Measurements from ENCODE around the gene LIPC.
A peak's percentile ranks its signal among the peaks of the same experiment; 100 is the strongest.

The LIPC gene

DNA sequence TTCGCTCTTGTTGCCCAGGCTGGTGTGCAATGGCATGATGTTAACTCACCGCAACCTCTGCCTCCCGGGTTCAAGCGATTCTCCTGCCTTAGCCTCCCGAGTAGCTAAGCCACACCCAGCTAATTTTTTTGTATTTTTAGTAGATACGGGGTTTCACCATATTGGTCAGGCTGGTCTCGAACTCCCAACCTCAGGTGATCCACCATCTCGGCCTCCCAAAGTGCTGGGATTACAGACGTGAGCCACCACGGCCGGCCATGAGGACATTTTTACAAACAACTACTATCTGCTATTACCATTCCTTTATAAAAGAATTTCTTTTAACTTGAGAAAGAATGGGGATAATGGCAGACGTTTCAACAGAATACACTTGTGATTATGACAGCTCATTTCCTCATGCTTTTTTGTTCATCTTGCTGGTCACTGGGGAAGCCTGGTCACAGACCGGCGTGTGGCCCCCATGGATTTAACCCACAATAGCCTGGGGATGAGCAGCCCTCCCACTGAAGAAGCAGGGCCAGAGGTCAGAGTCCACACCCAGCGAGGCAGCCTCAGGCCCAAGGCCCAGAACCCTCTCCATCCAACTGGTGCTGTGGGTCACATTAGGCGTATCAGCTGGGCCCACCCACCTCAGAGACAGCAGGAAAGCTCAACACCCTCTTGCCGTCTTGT is 112.0 kb downstream of the LIPC start:
- no peak for DNase-seq
- in situ Hi-C loops (cut with MboI; ENCODE audit: low pct_unique_long_range_greater_than_20kb, low sequenced_read_pairs): no loop called here

GRCh38 chr15:58544756-58545155 is 113.0 kb downstream of the LIPC start:
- DNase-seq: no peak
- in situ Hi-C loops (cut with MboI; ENCODE audit: low pct_unique_long_range_greater_than_20kb, low sequenced_read_pairs): no loop called here

- in situ Hi-C loops (cut with MboI; ENCODE audit: low pct_unique_long_range_greater_than_20kb, low sequenced_read_pairs): no loop called here
- DNase-seq: peak; percentile 91
These were observed 113.7 kb downstream of the LIPC start for GRCh38 chr15:58545307-58546065.

- DNase-seq: peak; percentile 32
These were observed 114.3 kb downstream of the LIPC start for GRCh38 chr15:58546066-58546591.

DNA sequence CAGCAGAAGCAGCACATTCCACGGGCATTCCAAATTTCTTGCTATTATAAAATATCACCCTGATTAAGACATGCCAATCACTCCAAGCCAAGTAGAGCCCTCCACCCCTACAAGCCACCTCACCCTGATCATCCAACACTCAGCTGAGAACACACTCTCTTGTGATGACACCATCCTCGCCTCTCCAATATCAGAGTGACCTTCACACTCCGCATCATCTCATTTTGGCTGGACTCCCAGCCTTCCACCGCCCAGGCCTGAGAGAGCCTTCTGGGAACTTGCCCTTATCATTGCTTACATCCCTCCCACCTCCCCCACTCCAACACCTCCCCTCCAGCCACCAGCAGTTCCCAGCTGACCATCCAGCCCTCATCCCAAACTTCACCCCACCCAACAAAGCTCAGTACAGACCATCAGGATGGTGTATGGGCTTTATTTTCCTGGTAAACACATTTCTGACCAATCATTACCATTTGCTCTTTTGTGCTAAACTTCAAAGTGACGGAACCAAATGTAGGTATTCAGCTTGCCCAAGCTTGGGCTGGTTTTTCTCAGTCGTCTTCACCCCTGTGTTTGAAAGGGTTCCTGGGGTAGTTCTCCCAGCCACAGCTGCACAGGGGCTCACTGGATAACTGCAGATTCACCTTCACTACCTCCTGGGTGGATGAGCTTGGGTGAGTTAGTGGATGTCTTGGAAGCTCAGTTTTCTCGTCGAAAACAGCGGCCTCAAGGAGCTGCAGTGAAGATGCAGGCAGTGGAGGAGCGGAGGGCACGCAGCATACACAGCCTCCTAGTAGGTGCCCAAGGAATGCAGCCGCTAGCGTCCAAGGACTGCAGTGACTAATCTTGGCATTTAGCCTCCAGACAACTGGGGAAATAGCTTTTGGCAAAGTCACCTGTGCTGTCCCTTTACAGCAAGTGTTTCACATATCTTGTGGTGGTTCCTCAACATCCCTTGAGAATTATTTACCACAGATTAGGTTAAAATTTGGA is 115.1 kb downstream of the LIPC start:
- DNase-seq: no peak
- in situ Hi-C loops (cut with MboI; ENCODE audit: low pct_unique_long_range_greater_than_20kb, low sequenced_read_pairs): no loop called here

More at GRCh38 chr15:58546066-58546591, 114.3 kb downstream of the LIPC start:
- in situ Hi-C loops (cut with MboI; ENCODE audit: low pct_unique_long_range_greater_than_20kb, low sequenced_read_pairs): no loop called here

DNA sequence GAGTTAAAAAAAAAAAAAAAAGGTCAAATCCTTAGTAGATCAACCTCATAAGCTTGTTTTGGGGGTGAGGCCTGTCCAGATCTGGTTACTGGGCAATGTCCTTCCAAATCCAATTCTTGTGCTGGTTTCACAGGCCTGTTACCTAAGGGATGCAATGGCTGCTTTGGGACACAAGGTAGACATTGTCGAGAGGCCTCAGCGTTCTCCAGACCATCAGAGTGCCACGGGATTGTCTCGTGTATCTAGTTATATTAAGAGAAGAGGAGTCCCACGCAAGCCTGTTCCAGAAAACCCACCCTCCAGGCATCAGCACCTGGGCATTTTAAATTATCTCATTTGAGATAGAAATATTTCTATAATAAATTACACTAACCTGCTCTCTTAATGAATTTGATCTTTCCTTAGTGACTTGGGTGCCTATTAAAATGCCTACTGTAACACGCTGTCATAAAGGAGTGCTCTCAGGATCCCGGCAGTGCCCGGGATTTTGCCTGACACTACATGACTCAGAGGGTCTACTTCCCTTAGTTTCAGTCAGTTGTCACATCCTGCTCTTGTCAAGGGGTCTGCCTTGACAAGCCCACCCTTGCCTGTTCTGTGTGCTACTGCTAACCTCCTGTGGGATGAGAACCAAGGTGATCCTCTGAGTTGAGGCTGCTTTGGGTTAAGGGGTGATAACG is 116.0 kb downstream of the LIPC start:
- in situ Hi-C loops (cut with MboI; ENCODE audit: low pct_unique_long_range_greater_than_20kb, low sequenced_read_pairs): no loop called here
- DNase-seq: no peak

- no peak for DNase-seq
- in situ Hi-C loops (cut with MboI; ENCODE audit: low pct_unique_long_range_greater_than_20kb, low sequenced_read_pairs): no loop called here
These were observed 116.7 kb downstream of the LIPC start for GRCh38 chr15:58548308-58549012.

GRCh38 chr15:58549013-58549784 is 117.4 kb downstream of the LIPC start:
- DNase-seq: no peak
- in situ Hi-C loops (cut with MboI; ENCODE audit: low pct_unique_long_range_greater_than_20kb, low sequenced_read_pairs): no loop called here

DNA sequence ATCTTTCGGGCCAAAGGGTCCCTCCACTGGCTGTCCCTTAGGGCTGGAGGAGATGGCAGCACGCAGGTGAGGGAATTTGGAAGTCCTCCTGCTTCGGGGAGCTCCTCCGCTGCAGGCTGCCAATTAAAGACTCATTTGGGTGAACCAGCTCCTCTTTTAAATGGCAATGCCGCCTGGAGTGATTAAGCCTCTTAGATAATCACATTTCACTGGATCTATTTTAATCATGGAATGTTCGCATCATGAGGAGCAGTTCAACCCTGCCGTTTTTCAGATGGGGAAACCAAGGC is 117.9 kb downstream of the LIPC start:
- in situ Hi-C loops (cut with MboI; ENCODE audit: low pct_unique_long_range_greater_than_20kb, low sequenced_read_pairs): no loop called here
- no peak for DNase-seq

GRCh38 chr15:58551084-58551763 is 119.4 kb downstream of the LIPC start:
- in situ Hi-C loops (cut with MboI; ENCODE audit: low pct_unique_long_range_greater_than_20kb, low sequenced_read_pairs): no loop called here
- DNase-seq: peak; percentile 92

DNA sequence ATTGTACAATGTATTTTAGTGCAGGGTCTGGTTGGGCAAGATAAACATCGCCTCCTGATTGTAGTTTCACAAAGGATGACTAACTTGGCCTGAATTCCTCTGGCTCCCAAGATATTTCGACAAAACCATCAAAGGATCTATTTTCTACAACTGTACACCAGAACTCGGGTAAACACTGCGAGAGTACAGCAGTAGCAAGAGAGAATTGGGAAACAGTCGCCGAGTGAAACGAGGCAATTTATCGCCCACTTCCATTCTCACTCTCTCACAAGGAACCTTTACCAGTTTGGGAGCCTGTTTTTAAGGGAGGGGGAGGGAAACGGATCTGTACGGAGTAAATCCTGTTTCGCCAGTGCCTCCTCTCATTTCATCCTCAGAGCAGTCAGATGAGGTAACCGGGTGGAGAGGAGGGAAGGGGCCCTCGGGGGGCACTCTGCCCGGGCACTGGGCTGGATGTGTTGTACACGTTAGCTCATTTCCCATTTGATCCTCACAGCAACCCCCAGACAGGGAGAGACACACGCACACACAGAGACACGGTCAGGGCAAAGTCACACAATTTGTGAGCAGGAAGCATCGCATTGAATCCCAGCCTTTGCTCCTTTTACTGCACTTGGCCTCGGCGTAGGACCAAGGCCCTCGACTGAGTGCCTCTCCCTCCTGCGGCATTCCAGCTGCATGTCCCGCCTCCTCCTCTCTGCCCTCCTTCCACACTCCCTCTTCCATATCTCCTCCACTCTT is 120.1 kb downstream of the LIPC start:
- in situ Hi-C loops (cut with MboI; ENCODE audit: low pct_unique_long_range_greater_than_20kb, low sequenced_read_pairs): no loop called here
- DNase-seq: peak; percentile 90

DNA sequence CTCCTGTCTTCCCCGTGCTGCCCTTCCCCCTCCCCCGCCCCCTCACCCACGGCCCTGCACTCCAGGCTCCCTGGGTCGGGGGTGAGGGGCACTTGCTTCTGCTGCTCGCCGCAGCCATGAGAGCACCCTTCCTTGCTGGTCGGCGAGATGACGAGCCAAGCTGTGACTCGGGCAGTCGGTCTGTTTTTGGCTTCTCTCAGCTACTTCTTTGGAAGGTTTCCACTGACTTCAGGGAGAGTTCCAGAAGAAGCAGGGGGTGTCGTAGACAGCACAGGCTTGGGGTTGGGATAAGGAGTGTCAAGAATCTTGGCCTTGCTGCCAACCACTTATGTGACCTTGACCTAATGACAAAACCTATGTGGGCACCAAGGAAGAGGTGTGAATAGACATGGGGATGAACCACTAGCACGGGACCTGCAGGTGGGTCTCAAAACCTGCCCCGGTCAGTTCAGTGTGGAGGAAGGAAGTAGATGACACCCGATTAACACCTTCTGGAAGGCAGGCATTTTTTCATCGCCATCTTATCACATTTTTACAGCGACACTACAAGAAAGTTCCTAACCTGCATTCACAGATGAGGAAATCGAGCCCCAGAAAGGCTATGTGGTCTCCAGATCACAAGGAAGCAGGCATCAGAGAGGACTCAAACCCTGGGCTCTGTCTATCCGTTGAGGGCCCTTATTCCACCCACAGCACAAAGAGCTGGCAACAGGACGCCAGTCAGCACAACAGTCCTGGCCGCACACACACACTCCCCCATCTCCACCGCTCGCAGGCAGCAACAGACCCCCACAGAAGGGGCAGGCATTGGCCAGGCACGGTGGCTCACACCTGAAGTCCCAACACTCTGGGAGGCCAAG is 120.9 kb downstream of the LIPC start:
- no peak for DNase-seq
- in situ Hi-C loops (cut with MboI; ENCODE audit: low pct_unique_long_range_greater_than_20kb, low sequenced_read_pairs): no loop called here

DNA sequence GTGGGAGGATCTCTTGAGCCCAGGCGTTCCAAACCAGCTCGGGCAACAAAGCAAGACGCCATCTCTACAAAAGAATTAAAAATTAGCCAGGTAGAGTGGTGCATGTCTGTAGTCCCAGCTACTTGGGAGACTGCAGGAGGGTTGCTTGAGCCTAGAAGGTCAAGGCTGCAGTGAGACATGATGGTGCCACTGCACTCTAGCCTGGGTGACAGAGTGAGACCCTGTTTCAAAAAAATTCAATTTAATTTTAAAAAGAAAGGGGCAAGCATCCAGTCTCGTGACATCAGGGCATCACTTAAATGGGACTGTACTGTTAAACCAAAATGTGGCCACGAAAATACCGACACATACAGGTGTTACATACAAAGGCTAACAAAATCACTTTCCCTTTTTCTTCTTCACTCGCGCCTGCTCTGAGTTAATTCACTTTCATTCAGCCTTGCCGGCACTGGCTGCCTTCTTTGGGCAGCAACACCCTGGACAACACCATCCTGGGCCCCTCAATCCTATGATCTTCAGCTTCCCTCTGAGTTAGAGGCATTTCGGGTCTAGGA is 121.7 kb downstream of the LIPC start:
- no peak for DNase-seq
- in situ Hi-C loops (cut with MboI; ENCODE audit: low pct_unique_long_range_greater_than_20kb, low sequenced_read_pairs): no loop called here

DNA sequence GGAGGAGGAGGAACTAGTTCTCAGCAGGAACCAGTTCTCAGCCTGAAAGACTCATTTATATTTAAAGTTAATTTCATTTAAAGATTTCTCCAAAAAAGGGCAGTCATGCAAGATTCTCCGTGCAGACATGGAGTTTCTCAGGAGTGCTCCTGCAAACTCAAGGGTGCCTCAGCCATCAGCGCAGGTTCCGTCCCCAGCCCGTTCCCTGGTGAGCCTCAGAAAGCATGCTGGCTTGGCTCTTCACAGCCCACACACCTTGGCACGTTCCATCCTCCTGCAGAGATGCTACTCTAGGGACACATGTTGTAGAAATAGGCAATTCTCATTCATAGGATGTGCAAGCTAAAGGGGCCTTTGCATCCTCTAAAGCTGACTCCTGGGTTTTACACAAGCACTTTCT is 123.0 kb downstream of the LIPC start:
- in situ Hi-C loops (cut with MboI; ENCODE audit: low pct_unique_long_range_greater_than_20kb, low sequenced_read_pairs): no loop called here

DNA sequence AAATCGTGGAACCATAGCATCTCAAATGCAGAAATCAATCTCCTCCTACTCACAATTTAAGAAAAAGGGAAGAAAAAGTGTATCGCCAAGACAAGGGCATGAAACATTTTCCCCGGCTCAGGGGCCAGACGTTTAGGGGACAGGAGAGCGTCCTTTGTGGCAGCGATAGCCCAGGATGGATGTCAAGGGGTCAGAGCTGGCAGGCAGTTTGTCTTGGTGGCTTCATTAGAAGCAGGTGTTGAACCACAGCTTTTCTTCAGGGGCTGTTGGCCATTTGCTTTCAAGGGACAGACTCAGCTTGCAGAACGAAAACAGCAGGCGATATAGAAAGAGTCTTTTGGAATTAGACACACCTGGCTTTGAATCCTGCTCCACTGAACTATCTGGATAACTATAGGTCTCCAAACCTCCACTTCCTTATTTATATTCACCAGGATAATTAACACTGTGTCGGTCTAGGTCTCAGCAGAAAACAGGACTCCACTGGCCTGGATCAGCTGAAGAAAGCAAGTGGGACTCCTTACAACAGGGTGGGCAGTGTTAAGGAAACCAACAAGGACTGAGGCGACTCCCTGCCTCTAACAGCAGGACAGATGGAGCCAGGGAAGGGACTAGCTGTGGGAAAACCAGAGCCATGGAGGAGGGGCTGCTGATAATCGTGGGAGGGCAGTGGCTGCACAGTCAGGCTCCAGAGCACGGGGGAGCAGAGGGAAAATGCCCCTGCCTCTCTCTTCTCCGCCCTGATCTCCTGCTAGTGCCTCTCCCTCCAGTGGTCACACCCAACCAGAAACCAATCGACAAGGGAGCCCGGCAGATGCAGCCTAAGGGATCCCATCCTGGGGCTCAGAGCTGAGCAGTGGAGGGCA is 123.6 kb downstream of the LIPC start:
- peak; percentile 32 for DNase-seq
- in situ Hi-C loops (cut with MboI; ENCODE audit: low pct_unique_long_range_greater_than_20kb, low sequenced_read_pairs): no loop called here

More for the DNA sequence above, 123.0 kb downstream of the LIPC start:
- peak; percentile 19 for DNase-seq
